GM12878 (cell line): ENCODE data around the gene KLF4.

Experiments
- BHLHE40 ChIP-seq, 2 experiments: fragments of 450-650 bp in 1 of 2; IDR thresholded peaks; 2 replicates each; pipeline ENCODE4 v1.6.1; 2011 to 2017; ENCODE audit warnings: low read depth in 2 of 2, borderline replicate concordance in 1 of 2, improper control_type of control experiment in 1 of 2, low read length in 1 of 2, mild to moderate bottlenecking in 1 of 2
- CREM ChIP-seq: IDR thresholded peaks from 2 replicates; pipeline ENCODE4 v1.6.1; 2014; ENCODE audit warnings: antibody characterized with exemption, low read depth
- FOXM1 ChIP-seq: IDR thresholded peaks from 2 replicates; pipeline ENCODE4 v1.6.1; 2012; ENCODE audit warnings: low read depth, mild to moderate bottlenecking, inconsistent platforms, low read length, moderate library complexity
- MYC ChIP-seq: IDR thresholded peaks from 2 replicates; pipeline ENCODE4 v1.6.1; 2011; ENCODE audit warnings: mild to moderate bottlenecking, low read length, moderate library complexity, inconsistent platforms; ENCODE audit not compliant: insufficient read depth, insufficient replicate concordance, insufficient read length, severe bottlenecking
- POLR2A ChIP-seq: IDR thresholded peaks from 2 replicates; pipeline ENCODE4 v1.6.1; 2011; ENCODE audit warnings: low read depth, mild to moderate bottlenecking, low read length
- RAD21 ChIP-seq: IDR thresholded peaks from 2 replicates; pipeline ENCODE4 v1.6.1; 2011; ENCODE audit warnings: mild to moderate bottlenecking, low read depth, low read length, moderate library complexity; ENCODE audit not compliant: insufficient read depth
- REST ChIP-seq: IDR thresholded peaks from 2 replicates; pipeline ENCODE4 v1.6.1; 2012; ENCODE audit warnings: mild to moderate bottlenecking, low read depth, low read length
- SP1 ChIP-seq: IDR thresholded peaks from one replicate; pipeline ENCODE4 v1.6.1; 2011; ENCODE audit warnings: low read depth, low read length
- TAF1 ChIP-seq: IDR thresholded peaks from 2 replicates; pipeline ENCODE4 v1.6.1; 2011; ENCODE audit warnings: mild to moderate bottlenecking, low read depth, low read length, borderline replicate concordance
- TF ChIP-seq, protein P1 (sequence below): IDR thresholded peaks from 2 replicates; pipeline ENCODE4 v1.6.1; 2011; ENCODE audit warnings: low read depth, mild to moderate bottlenecking, low read length, moderate library complexity, borderline replicate concordance; ENCODE audit errors: extremely low read depth
- TF ChIP-seq, protein P2 (sequence below), 3 experiments: IDR thresholded peaks in 2 of 3; conservative IDR thresholded peaks in 1 of 3; 2 replicates each; pipeline ENCODE4 v1.5.1; 2011; ENCODE audit warnings: low read depth in 3 of 3, low read length in 3 of 3, mild to moderate bottlenecking in 3 of 3, control low read depth in 2 of 3, moderate library complexity in 2 of 3, inconsistent platforms in 1 of 3, mixed read lengths in 1 of 3; ENCODE audit not compliant: control insufficient read depth in 2 of 3, insufficient read depth in 1 of 3; ENCODE audit errors: extremely low read depth in 1 of 3

DNA sequence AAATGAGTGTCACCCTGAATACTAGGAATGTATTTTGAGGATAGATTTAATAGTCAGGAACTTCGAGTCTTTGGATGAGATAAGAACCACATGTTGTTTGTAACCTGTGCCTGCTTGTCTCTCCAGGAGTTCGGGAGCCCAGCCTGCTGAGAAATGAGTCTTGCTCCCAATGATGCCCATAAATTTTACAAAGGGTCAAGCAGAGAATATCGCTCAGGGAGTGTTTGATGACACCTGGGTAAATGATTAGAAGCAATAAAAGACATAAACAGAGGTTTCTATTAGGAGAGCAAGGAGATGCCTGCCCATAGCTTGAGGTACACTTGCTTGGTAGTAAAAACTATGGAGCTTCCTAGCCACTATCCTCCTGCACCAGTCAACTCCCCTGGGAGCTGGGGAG lies 46.9 kb upstream of the KLF4 start:
- TF ChIP-seq, protein P1, sequence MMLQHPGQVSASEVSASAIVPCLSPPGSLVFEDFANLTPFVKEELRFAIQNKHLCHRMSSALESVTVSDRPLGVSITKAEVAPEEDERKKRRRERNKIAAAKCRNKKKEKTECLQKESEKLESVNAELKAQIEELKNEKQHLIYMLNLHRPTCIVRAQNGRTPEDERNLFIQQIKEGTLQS = no peak
- TF ChIP-seq RAD21 (no peak), BHLHE40 (IDR thresholded peaks at IDR 0.05; ENCODE audit: borderline replicate concordance in 1 of 2, low read depth in 2 of 2, low read length in 1 of 2) (no peak), CREM (no peak), POLR2A (no peak), MYC (no peak), TAF1 (no peak), SP1 (no peak), FOXM1 (no peak), REST (no peak)
- TF ChIP-seq, protein P2, sequence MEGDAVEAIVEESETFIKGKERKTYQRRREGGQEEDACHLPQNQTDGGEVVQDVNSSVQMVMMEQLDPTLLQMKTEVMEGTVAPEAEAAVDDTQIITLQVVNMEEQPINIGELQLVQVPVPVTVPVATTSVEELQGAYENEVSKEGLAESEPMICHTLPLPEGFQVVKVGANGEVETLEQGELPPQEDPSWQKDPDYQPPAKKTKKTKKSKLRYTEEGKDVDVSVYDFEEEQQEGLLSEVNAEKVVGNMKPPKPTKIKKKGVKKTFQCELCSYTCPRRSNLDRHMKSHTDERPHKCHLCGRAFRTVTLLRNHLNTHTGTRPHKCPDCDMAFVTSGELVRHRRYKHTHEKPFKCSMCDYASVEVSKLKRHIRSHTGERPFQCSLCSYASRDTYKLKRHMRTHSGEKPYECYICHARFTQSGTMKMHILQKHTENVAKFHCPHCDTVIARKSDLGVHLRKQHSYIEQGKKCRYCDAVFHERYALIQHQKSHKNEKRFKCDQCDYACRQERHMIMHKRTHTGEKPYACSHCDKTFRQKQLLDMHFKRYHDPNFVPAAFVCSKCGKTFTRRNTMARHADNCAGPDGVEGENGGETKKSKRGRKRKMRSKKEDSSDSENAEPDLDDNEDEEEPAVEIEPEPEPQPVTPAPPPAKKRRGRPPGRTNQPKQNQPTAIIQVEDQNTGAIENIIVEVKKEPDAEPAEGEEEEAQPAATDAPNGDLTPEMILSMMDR (IDR thresholded peaks at IDR 0.05 in 2 of 3, conservative IDR thresholded peaks at IDR 0.05 in 1 of 3; ENCODE audit: control insufficient read depth in 2 of 3, extremely low read depth in 1 of 3, insufficient read depth in 1 of 3, low read depth in 3 of 3, low read length in 3 of 3) = no peak
